ENCODE measurements around the gene CYSTM1.

Gene CYSTM1

GRCh38 chr5:140215276-140215675 lies 40.3 kb downstream of the CYSTM1 start:
- DNase-seq, result no peak

- DNase-seq, result no peak
These were observed 41.6 kb downstream of the CYSTM1 start for GRCh38 chr5:140216478-140217074.

DNA sequence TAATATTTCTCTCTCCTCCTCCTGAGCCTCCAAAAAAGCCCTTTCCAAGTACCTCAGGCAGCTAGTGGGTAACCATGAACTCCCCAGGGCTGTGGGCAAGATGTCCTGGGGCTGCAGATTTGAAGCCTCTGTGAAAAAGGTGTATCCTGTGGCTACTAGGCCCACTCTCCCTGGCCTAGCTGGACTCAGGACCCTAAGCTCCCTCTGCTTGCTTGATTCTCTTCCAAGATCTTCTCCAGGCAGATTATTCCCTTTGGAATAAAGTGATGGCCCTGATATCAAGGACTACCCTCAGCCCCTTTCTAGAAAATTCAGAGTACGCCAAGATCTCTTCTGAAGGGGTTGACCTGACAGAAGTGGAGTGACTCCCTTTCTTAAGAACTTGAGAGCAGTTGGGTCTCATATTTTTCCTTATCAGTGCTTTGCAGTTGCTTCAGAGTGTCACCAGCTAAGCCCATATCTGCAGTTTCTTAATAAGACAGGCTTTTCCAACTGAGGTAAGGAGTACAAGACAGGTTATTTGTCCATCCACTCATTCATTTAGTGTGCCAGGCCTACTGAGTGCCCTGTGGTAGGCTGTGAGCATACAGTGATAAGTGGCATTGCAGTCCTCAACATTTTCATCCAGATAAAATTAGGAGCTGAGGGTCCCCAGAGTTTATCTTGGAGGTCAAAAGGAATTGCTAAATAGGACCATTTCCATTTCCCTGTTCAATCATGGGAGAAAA lies 42.5 kb downstream of the CYSTM1 start:
- DNase-seq, result no peak

DNA sequence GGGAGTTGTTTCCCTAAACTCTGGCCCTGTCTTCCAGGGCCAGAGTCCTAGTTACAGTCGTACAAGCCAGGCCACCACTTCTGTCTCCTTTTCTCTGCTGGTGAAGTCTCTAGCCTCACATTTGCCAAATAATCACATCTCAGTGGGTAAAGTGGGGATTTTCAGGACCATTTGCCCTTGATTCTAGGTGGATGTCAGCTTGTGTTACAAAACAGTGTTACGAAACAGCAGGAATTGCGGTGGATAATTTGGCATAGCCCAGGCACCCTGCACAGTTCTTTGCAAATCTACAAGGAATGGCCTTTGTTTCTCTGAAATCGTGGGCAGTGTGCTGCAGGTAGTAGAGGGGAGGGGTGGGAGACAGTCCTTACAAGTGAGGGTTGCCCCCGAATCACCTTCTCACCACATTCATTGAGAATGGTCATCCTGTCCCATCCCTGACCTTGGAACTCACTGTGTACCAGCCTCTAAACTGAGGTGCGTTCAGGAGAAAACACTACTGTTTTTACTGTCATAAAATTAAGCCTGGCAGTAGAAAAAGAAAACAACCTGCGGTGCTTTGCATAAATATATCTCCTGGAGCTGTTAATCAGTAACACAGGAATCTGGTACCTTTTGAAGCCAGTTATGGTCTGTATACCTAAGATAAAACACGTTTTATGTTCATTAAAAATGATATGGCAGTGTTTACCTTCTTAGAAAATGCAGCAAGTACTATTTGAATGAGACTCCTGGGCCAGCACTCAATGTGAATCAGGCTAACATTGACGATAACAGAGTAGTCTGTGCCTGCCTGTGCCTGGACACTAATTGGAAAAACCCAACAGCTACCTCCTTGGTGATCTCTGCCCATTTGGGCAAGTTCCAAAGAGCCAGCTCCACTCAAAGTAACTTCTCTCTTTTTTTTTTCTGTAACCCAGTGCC lies 44.3 kb downstream of the CYSTM1 start:
- DNase-seq, result no peak

DNA sequence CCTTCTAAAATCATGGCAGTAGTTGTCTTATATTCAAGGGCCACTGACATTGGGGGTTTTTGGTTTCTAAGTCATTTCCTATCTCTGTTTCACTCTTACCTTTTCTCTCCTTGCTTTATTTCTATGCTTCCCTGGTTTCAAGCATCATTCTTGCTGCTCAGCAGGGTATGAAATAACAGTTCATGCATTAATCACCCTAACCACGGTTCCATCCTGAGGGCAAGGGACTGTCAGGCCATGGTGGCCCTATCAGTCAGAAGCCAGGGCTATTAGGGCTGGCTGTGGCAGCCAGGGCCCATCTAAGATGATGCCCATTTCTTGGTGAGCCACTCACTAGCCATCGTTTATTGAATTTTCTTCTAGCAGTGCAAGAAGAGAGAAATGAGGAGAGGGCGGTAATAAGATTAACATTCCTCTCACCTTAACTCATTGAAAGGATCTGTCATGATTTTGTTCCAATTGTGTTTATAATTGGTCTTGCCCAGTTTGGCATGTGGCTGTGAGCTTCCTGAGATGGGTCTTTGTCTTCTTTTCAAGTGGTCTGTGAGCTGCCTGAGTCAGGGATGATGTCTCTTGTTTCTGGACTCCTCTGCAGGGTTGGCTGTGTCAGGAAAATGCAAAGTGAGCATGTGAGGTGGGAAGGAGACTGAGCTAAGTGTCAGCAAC lies 45.2 kb downstream of the CYSTM1 start:
- DNase-seq, result peak; percentile 47

DNA sequence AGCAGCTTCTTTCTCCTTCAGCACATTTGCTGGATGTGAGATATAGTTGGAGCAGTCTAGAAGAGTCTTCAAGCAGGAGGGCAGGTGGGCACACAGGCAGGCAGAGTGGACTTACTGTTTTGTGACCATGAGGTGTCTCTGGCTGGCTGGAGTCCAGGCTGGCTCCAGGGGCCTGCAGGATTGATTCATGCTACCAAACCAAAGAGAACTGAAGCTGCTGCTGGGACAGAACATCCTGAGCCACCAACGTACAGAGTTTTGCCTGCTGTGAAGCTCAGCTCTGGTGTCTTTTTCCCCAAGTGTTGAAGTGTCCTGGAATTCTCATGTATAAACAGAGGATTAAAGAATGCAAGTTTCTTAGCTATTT lies 45.7 kb downstream of the CYSTM1 start:
- DNase-seq, result no peak

DNA sequence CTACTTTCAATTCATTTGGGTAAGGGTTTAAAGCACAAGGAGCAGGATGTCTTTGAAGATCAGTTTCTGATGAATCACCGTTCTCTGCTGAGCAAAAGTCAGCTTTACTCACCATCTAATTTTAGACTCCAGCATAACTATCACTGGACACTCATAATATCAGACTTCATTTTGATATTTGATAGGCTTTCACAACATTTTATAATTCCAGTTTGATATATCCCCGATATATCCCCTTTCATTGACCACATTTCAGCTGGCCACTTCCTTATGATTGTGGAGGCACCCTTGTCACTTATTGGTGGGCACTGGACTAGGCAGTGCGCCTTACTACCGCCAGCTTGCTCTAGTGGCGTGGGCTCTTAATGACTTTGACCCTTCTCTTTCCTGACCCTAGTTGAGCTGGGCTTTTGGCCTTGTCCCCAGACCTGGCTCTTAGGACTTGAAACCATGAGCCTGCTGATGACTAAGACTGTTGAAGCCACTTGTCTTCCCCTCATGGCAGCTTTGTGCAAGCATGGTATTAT lies 46.8 kb downstream of the CYSTM1 start:
- no peak for DNase-seq

GRCh38 chr5:140222416-140222815 lies 47.4 kb downstream of the CYSTM1 start:
- no peak for DNase-seq

GRCh38 chr5:140223567-140223966 lies 48.6 kb downstream of the CYSTM1 start:
- DNase-seq, result no peak

DNA sequence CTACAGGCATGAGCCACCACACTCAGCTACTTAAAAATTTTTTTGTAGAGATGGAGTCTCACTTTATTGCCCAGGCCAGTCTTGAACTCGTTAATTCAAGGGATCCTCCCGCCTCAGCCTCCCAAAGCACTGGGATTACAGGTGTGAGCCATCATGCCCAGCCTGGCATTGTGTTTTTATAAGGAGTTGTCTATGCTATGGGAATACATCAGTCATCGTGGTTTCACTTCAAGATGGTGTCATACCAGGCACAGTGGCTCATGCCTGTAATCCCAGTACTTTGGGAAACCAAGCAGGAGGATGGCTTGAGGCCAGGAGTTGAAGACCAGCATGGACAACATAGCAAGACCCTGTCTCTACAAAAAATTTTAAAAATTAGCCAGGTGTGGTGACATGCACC lies 49.7 kb downstream of the CYSTM1 start:
- DNase-seq, result no peak

- DNase-seq, result no peak
These were observed 50.4 kb downstream of the CYSTM1 start for GRCh38 chr5:140225396-140225795.

DNA sequence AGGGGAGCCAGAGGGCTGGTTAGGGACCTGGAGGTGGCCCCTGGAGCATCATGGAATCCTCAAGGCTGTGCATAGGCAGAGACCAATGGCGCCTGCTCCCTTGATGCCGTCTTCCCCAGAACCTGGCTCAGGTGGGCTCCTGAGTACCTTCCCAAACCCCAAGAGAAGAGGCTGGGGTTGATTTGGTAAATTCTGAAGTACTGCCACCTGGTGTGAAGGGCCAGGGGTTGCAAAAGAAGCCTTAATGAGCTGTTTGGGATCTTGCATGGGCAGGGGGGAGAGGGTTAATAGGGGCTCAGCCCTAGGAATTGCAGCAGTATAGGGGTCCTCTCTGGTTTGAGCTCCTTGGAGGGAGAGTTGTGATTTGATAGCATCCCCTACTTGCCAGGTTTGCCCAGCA lies 52.1 kb downstream of the CYSTM1 start:
- DNase-seq, result no peak

- no peak for DNase-seq
These were observed 53.4 kb downstream of the CYSTM1 start for GRCh38 chr5:140228364-140228837.

DNA sequence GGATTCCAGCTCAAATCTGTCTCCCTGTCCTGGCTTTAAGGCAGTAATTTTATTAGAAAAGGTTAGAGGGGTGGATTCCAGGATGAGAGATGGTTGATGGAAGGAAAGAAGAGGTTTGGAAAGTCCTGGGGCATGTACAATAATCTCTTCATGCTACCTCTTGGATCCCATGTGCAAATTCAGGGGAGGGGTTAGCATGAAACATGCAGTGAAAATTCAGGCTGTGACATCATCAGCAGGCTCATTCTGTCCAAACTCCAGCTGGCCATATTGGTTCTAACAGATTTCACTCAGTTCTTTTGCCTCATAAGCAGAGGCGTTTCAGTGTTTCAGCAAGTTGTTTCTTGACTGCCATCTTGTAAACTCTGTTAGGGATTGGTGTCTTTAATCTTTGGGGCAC lies 55.4 kb downstream of the CYSTM1 start:
- DNase-seq, result no peak

DNA sequence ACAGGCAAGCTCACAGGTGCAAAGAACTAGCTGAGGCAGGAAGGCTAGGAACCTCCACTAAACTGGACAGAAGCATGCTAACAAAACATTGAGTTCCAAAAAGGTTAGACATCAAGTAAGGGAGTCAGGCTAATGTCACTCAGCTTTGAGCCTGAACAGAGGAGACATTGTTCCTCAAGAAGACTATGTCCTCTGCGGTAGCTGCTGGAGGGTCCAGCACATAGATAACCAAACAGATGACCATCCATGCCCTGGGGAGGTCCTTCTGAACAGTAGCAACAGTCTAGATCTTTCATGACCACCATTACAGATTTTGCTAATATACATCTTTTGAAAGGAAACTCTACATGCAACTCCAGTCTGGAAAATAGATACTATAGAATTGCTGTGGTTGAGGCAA lies 57.7 kb downstream of the CYSTM1 start:
- DNase-seq, result no peak

- DNase-seq, result no peak
These were observed 59.5 kb downstream of the CYSTM1 start for GRCh38 chr5:140234377-140234989.

DNA sequence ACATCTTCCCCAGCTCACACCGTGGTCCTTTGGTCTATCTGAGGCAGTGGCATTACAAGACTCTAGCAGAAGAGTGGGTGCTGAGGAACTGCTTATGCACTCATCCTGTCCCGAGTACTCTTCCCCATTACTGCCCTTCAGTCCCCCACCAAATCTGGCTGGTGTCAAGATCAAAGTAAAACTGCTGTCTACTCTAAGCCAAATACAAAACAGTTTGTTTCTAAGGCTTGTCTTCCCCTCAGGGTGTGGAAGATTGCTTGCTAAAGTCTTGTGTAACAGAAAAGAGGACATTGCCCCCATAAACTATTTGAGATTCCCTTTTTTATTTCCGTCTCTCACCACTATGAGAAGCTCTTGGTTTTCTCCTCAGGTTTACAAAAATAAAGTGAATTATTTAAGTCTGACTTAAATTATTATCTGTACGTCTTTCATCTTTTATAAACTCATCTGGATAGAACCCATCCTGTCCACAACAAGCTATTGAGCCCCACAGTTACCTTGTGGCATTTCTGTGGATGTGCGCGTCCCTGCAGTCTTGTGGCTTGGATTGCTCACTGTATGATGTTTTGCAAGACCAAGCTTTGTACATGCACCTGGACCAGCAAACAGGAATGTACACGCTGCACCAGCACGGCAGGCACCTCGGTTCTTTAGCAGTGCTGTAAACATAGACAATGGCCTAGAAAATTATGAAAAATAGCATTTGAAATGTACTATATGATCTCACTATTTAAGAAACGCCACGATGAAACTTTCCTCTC lies 61.0 kb downstream of the CYSTM1 start:
- DNase-seq, result no peak

- DNase-seq, result no peak
These were observed 62.1 kb downstream of the CYSTM1 start for GRCh38 chr5:140236891-140237598.

DNA sequence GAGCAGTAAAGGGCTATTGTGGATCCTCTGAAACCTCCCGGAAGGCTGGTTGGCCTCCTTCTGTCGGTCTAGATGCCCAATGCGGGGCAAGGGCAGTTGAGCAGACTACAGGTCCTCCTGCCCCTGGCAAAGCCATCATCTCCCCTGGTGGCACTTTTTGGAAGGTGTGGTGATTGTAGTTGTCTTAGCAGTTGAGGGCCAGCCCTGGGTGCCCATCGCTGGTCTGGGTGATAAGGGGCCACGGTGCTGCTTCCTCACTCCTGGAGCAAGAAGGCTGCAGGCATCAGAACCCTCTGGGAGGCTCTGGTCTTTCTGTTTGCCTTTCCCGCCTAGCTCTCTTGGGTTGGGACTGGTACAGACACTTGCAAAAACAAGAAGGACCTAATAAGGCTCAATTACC lies 63.8 kb downstream of the CYSTM1 start:
- DNase-seq, result no peak

DNA sequence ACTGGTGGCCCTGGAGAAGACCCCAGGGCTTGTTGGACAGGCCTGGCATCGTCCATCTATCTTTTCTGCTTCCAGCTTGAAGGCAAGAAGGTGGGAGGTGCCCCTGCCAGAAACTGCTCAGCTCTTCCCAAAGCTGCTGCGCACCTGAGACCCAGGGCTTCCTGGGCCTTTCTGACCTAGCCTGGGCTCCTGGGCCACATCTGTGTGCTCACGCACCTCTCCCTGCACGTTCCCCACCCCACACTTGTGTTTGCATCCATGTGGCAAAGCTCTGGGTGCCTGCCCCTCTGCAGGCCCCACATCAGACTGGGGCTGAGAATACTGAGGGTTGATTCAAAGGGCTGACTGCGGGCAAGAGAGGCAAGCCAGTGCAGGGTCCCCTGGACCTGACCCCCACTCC lies 64.5 kb downstream of the CYSTM1 start:
- DNase-seq, result no peak

Data from eye (tissue), 1 donor.